HCT116 (cell line): ENCODE data around the gene KRT14.
"Not testable (repeated sequence)": the region's sequence is repeated elsewhere in the genome, so short reads cannot be mapped to it uniquely, and the experiment has no call there.

Source experiments
- CEBPB ChIP-seq: IDR thresholded peaks from 2 replicates; pipeline ENCODE4 v1.6.1; 2012; ENCODE audit warnings: low read depth
- EGR1 ChIP-seq: IDR thresholded peaks from 2 replicates; pipeline ENCODE4 v1.6.1; 2012; ENCODE audit warnings: low read depth
- EZH2 ChIP-seq: fragments of 200-600 bp; sonication (generic); IDR thresholded peaks from 2 replicates; pipeline ENCODE4 v1.6.1; 2017; ENCODE audit warnings: antibody characterized with exemption, mixed run types
- EZH2phosphoT487 ChIP-seq: fragments of 200-600 bp; IDR thresholded peaks from 2 replicates; pipeline ENCODE4 v1.6.1; 2018; ENCODE audit warnings: antibody characterized with exemption, borderline replicate concordance
- JUND ChIP-seq: IDR thresholded peaks from 2 replicates; pipeline ENCODE4 v1.6.1; 2012
- POLR2A ChIP-seq: IDR thresholded peaks from 2 replicates; pipeline ENCODE4 v1.7.0; 2011; ENCODE audit warnings: borderline replicate concordance; ENCODE audit not compliant: insufficient read depth, insufficient read length; ENCODE audit errors: extremely low read depth
- POLR2AphosphoS5 ChIP-seq: IDR thresholded peaks from 2 replicates; pipeline ENCODE4 v1.6.1; 2011; ENCODE audit warnings: mild to moderate bottlenecking, low read depth, low read length, moderate library complexity
- REST ChIP-seq: IDR thresholded peaks from 2 replicates; pipeline ENCODE4 v1.6.1; 2012; ENCODE audit warnings: low read depth
- YY1 ChIP-seq: IDR thresholded peaks from 2 replicates; pipeline ENCODE4 v1.6.1; 2011; ENCODE audit warnings: low read length, low read depth, moderate library complexity, mild to moderate bottlenecking; ENCODE audit not compliant: insufficient replicate concordance; ENCODE audit errors: extremely low read depth
- TF ChIP-seq, protein P1 (sequence below), 3 experiments: fragments of 200-600 bp in 1 of 3; sonication (generic) in 1 of 3; IDR thresholded peaks in 2 of 3; conservative IDR thresholded peaks in 1 of 3; 2 replicates each; pipeline ENCODE4 v1.5.1; 2012 to 2017; ENCODE audit warnings: low read depth in 2 of 3, low read length in 2 of 3, antibody characterized with exemption in 1 of 3, borderline replicate concordance in 1 of 3, control low read depth in 1 of 3, mild to moderate bottlenecking in 1 of 3, mixed read lengths in 1 of 3, mixed run types in 1 of 3, moderate library complexity in 1 of 3; ENCODE audit not compliant: insufficient read depth in 1 of 3

DNA sequence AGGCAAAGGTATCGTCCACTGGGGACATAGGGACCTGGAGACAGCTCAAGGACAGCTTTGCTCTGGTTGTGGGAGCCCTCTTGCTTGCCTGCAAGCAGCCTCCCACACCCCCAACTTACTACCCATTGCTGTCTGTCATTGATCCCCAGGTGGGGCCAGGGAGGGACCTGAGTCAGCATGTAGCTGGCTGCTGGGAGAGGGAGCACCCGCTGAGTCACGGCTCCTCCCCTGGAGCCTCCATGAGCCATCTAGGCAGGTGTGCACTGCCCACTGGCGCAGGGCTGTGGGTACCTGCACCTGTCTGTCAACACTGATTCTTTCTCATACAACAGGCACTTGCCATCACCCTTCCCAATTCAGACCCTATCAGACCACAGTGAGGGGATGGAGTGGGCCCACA, 10.0 kb downstream of the KRT14 start:
- TF ChIP-seq, protein P1, sequence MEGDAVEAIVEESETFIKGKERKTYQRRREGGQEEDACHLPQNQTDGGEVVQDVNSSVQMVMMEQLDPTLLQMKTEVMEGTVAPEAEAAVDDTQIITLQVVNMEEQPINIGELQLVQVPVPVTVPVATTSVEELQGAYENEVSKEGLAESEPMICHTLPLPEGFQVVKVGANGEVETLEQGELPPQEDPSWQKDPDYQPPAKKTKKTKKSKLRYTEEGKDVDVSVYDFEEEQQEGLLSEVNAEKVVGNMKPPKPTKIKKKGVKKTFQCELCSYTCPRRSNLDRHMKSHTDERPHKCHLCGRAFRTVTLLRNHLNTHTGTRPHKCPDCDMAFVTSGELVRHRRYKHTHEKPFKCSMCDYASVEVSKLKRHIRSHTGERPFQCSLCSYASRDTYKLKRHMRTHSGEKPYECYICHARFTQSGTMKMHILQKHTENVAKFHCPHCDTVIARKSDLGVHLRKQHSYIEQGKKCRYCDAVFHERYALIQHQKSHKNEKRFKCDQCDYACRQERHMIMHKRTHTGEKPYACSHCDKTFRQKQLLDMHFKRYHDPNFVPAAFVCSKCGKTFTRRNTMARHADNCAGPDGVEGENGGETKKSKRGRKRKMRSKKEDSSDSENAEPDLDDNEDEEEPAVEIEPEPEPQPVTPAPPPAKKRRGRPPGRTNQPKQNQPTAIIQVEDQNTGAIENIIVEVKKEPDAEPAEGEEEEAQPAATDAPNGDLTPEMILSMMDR (IDR thresholded peaks at IDR 0.05 in 2 of 3, conservative IDR thresholded peaks at IDR 0.05 in 1 of 3; ENCODE audit: borderline replicate concordance in 1 of 3, insufficient read depth in 1 of 3, low read depth in 2 of 3, low read length in 2 of 3) = not testable (repeated sequence)
- not testable (repeated sequence) for TF ChIP-seq EZH2, CEBPB, YY1, EGR1, POLR2A, REST, POLR2AphosphoS5, EZH2phosphoT487, JUND
